ENCODE measurements around the gene CARD18. TPM values are rescaled to one million over a fixed set of nuclear protein-coding genes. Genes with fewer than 3 reads are reported as not detected.

The CARD18 gene
- not detected for polyA plus RNA-seq

- Mint-ChIP-seq H3K36me3 (no peaks in the 10 kb centered on the region), H3K4me3 (no peak within 1 kb of the TSS), H3K27ac (no peak within 1 kb of the TSS), H3K27me3 (ENCODE audit: low read depth in 3 of 3) (peaks cover under 1 to 9% (median 5%) of the 10 kb centered on the region in 3 donors), H3K9me3 (no peaks in the 10 kb centered on the region), H3K4me1 (no peaks in the 10 kb centered on the region)
- DNase-seq: no peak
Observed at GRCh38 chr11:105139669-105140068, at the start of gene CARD18. CARD18 (minus strand) TSS chr11:105139769; CDS start chr11:105139726, 43 bp downstream.

- H3K27ac Mint-ChIP-seq: no peak overlapping the region
Observed at GRCh38 chr11:105183987-105184386, 44.4 kb upstream of the CARD18 start.

GRCh38 chr11:105183426-105183825 is 43.9 kb upstream of the CARD18 start:
- Mint-ChIP-seq H3K27ac (no peak overlapping the region), H3K36me3 (no peaks in the 10 kb centered on the region), H3K9me3 (no peaks in the 10 kb centered on the region), H3K4me3 (no peak overlapping the region), H3K4me1 (no peaks in the 10 kb centered on the region), H3K27me3 (ENCODE audit: low read depth in 3 of 3) (peaks cover 0 to 3% (median 0%) of the 10 kb centered on the region in 3 donors)
- DNase-seq: no peak

More at GRCh38 chr11:105183987-105184386, 44.4 kb upstream of the CARD18 start:
- no peaks in the 10 kb centered on the region for H3K36me3 Mint-ChIP-seq
- no peaks in the 10 kb centered on the region for H3K4me1 Mint-ChIP-seq
- no peak for DNase-seq
- no peak overlapping the region for H3K4me3 Mint-ChIP-seq
- peaks cover 0 to 3% (median 0%) of the 10 kb centered on the region in 3 donors for H3K27me3 Mint-ChIP-seq (ENCODE audit: low read depth in 3 of 3)
- no peaks in the 10 kb centered on the region for H3K9me3 Mint-ChIP-seq

GRCh38 chr11:105181521-105181920 is 42.0 kb upstream of the CARD18 start:
- DNase-seq: no peak
- H3K36me3 Mint-ChIP-seq: no peaks in the 10 kb centered on the region
- no peak overlapping the region for H3K4me3 Mint-ChIP-seq
- H3K27ac Mint-ChIP-seq: no peak overlapping the region
- no peaks in the 10 kb centered on the region for H3K9me3 Mint-ChIP-seq
- no peaks in the 10 kb centered on the region for H3K4me1 Mint-ChIP-seq
- peaks cover 0 to 3% (median 0%) of the 10 kb centered on the region in 3 donors for H3K27me3 Mint-ChIP-seq (ENCODE audit: low read depth in 3 of 3)

GRCh38 chr11:105181100-105181499 is 41.5 kb upstream of the CARD18 start:
- H3K27me3 Mint-ChIP-seq (ENCODE audit: low read depth in 3 of 3): peaks cover 0 to 3% (median 0%) of the 10 kb centered on the region in 3 donors
- DNase-seq: no peak
- H3K4me3 Mint-ChIP-seq: no peak overlapping the region
- H3K27ac Mint-ChIP-seq: no peak overlapping the region
- H3K36me3 Mint-ChIP-seq: no peaks in the 10 kb centered on the region
- H3K4me1 Mint-ChIP-seq: no peaks in the 10 kb centered on the region
- no peaks in the 10 kb centered on the region for H3K9me3 Mint-ChIP-seq

- no peak overlapping the region for H3K27ac Mint-ChIP-seq
- H3K36me3 Mint-ChIP-seq: no peaks in the 10 kb centered on the region
- no peak overlapping the region for H3K4me3 Mint-ChIP-seq
- H3K27me3 Mint-ChIP-seq (ENCODE audit: low read depth in 3 of 3): peaks cover 0 to 10% (median 2%) of the 10 kb centered on the region in 3 donors
- H3K4me1 Mint-ChIP-seq: no peaks in the 10 kb centered on the region
- DNase-seq: no peak
- peaks cover 0 to 2% (median 0%) of the 10 kb centered on the region in 6 donors for H3K9me3 Mint-ChIP-seq
Observed at GRCh38 chr11:105179542-105180278, 40.1 kb upstream of the CARD18 start.

- Mint-ChIP-seq H3K9me3 (peaks cover 0 to 5% (median 0%) of the 10 kb centered on the region in 6 donors), H3K27me3 (ENCODE audit: low read depth in 3 of 3) (peaks cover 0 to 12% (median 2%) of the 10 kb centered on the region in 3 donors), H3K36me3 (no peaks in the 10 kb centered on the region), H3K27ac (no peak overlapping the region), H3K4me3 (no peak overlapping the region), H3K4me1 (no peaks in the 10 kb centered on the region)
- DNase-seq: no peak
Observed at GRCh38 chr11:105177658-105178057, 38.1 kb upstream of the CARD18 start.

GRCh38 chr11:105168457-105168856 is 28.9 kb upstream of the CARD18 start:
- H3K4me3 Mint-ChIP-seq: no peak overlapping the region
- no peak for DNase-seq
- H3K27me3 Mint-ChIP-seq (ENCODE audit: low read depth in 3 of 3): peaks cover 0 to 2% (median 1%) of the 10 kb centered on the region in 3 donors
- peaks cover 2 to 18% (median 4%) of the 10 kb centered on the region in 6 donors for H3K9me3 Mint-ChIP-seq
- H3K27ac Mint-ChIP-seq: no peak overlapping the region
- H3K36me3 Mint-ChIP-seq: no peaks in the 10 kb centered on the region
- H3K4me1 Mint-ChIP-seq: no peaks in the 10 kb centered on the region

GRCh38 chr11:105167244-105167643 is 27.7 kb upstream of the CARD18 start:
- DNase-seq: no peak
- H3K27ac Mint-ChIP-seq: no peak overlapping the region
- H3K27me3 Mint-ChIP-seq (ENCODE audit: low read depth in 3 of 3): peaks cover 0 to 3% (median 1%) of the 10 kb centered on the region in 3 donors
- H3K36me3 Mint-ChIP-seq: no peaks in the 10 kb centered on the region
- no peaks in the 10 kb centered on the region for H3K4me1 Mint-ChIP-seq
- H3K4me3 Mint-ChIP-seq: no peak overlapping the region
- H3K9me3 Mint-ChIP-seq: peaks cover 0 to 14% (median 4%) of the 10 kb centered on the region in 6 donors

- Mint-ChIP-seq H3K4me1 (no peaks in the 10 kb centered on the region), H3K27me3 (ENCODE audit: low read depth in 3 of 3) (peaks cover 0 to 2% (median 2%) of the 10 kb centered on the region in 3 donors), H3K27ac (no peak overlapping the region), H3K36me3 (no peaks in the 10 kb centered on the region), H3K9me3 (peaks cover 0 to 6% (median 0%) of the 10 kb centered on the region in 6 donors), H3K4me3 (no peak overlapping the region)
- DNase-seq: no peak
Observed at GRCh38 chr11:105164208-105164607, 24.6 kb upstream of the CARD18 start.

- Mint-ChIP-seq H3K4me1 (no peaks in the 10 kb centered on the region), H3K27me3 (ENCODE audit: low read depth in 3 of 3) (peaks cover 0 to 2% (median 2%) of the 10 kb centered on the region in 3 donors), H3K27ac (no peak overlapping the region), H3K9me3 (peaks cover 0 to 6% (median 0%) of the 10 kb centered on the region in 6 donors), H3K36me3 (no peaks in the 10 kb centered on the region), H3K4me3 (no peak overlapping the region)
- no peak for DNase-seq
Observed at GRCh38 chr11:105162506-105162905, 22.9 kb upstream of the CARD18 start.

GRCh38 chr11:105158436-105158835 is 18.9 kb upstream of the CARD18 start:
- Mint-ChIP-seq H3K27me3 (ENCODE audit: low read depth in 3 of 3) (peaks cover 2 to 8% (median 2%) of the 10 kb centered on the region in 3 donors), H3K9me3 (peaks cover 0 to 6% (median 0%) of the 10 kb centered on the region in 6 donors), H3K27ac (no peak overlapping the region), H3K4me3 (no peak overlapping the region), H3K36me3 (no peaks in the 10 kb centered on the region), H3K4me1 (no peaks in the 10 kb centered on the region)
- no peak for DNase-seq

GRCh38 chr11:105156720-105157119 is 17.2 kb upstream of the CARD18 start:
- H3K27ac Mint-ChIP-seq: no peak overlapping the region
- H3K4me1 Mint-ChIP-seq: no peaks in the 10 kb centered on the region
- H3K27me3 Mint-ChIP-seq (ENCODE audit: low read depth in 3 of 3): peaks cover 0 to 8% (median 2%) of the 10 kb centered on the region in 3 donors
- no peak overlapping the region for H3K4me3 Mint-ChIP-seq
- no peak for DNase-seq
- no peaks in the 10 kb centered on the region for H3K9me3 Mint-ChIP-seq
- no peaks in the 10 kb centered on the region for H3K36me3 Mint-ChIP-seq

GRCh38 chr11:105156231-105156630 is 16.7 kb upstream of the CARD18 start:
- Mint-ChIP-seq H3K4me3 (no peak overlapping the region), H3K9me3 (no peaks in the 10 kb centered on the region)

More at GRCh38 chr11:105156231-105156630, 16.7 kb upstream of the CARD18 start:
- no peaks in the 10 kb centered on the region for H3K36me3 Mint-ChIP-seq
- no peaks in the 10 kb centered on the region for H3K4me1 Mint-ChIP-seq
- H3K27ac Mint-ChIP-seq: no peak overlapping the region
- peaks cover 0 to 8% (median 0%) of the 10 kb centered on the region in 3 donors for H3K27me3 Mint-ChIP-seq (ENCODE audit: low read depth in 3 of 3)
- no peak for DNase-seq
